Hematopoietic multipotent progenitor cell (in vitro differentiated cells): Measurements from ENCODE around the gene CCDC127. TPM values are rescaled to one million over a fixed set of nuclear protein-coding genes. Genes with fewer than 3 reads are reported as not detected.
A peak's percentile ranks its signal among the peaks of the same experiment; 100 is the strongest.

Source experiments
- DNase-seq, 3 donors: peaks; one replicate each; pipeline ENCODE4 v3.0.0-alpha.2; 2011 to 2015; ENCODE audit warnings: low read depth in 2 of 3, low spot score in 2 of 3
- total RNA-seq: library from RNA; depleted of rRNA; stranded (reverse); fragments of >200 nt; gene quantifications from one replicate; pipeline ENCODE4 v1.2.3, GENCODE V29; 2012

CCDC127 gene
- total RNA-seq, 1 donor, result 3.2 TPM

GRCh38 chr5:191036-191948, 26.7 kb downstream of the CCDC127 start, which contains the start of gene LRRC14B:
Gene LRRC14B (plus strand): TSS chr5:191495. CDS start chr5:191539, 44 bp downstream.
- peak in 2 of 3 donors; percentile 33 for DNase-seq

GRCh38 chr5:190366-191035, 27.5 kb downstream of the CCDC127 start:
- DNase-seq, result no peak

GRCh38 chr5:189976-190365, 28.0 kb downstream of the CCDC127 start:
- DNase-seq, result no peak

- no peak for DNase-seq
Measured at GRCh38 chr5:189486-189885, 28.5 kb downstream of the CCDC127 start.

GRCh38 chr5:188488-189481, 29.2 kb downstream of the CCDC127 start:
- peak; percentile 60 to 89 (median 84) for DNase-seq

GRCh38 chr5:187617-188451, 30.1 kb downstream of the CCDC127 start:
- no peak for DNase-seq

- DNase-seq, result no peak
Measured at GRCh38 chr5:187042-187431, 30.9 kb downstream of the CCDC127 start.

GRCh38 chr5:186091-187041, 31.6 kb downstream of the CCDC127 start:
- DNase-seq, result no peak

GRCh38 chr5:185095-186070, 32.6 kb downstream of the CCDC127 start:
- DNase-seq, result no peak

- DNase-seq, result no peak
Measured at GRCh38 chr5:184471-184870, 33.5 kb downstream of the CCDC127 start.

GRCh38 chr5:182126-182525, 35.8 kb downstream of the CCDC127 start:
- DNase-seq, result no peak

- DNase-seq, result no peak
Measured at GRCh38 chr5:181566-181965, 36.4 kb downstream of the CCDC127 start.

GRCh38 chr5:181160-181559, 36.8 kb downstream of the CCDC127 start:
- DNase-seq, result no peak

GRCh38 chr5:180286-180918, 37.6 kb downstream of the CCDC127 start:
- no peak for DNase-seq

GRCh38 chr5:179401-179800, 38.6 kb downstream of the CCDC127 start:
- DNase-seq, result no peak

- no peak for DNase-seq
Measured at GRCh38 chr5:178110-178509, 39.8 kb downstream of the CCDC127 start.

GRCh38 chr5:176296-176823, 41.6 kb downstream of the CCDC127 start:
- no peak for DNase-seq
